Superior temporal gyrus (tissue), 1 donor: ENCODE results near the gene CCPG1.
"Not testable (repeated sequence)": the region's sequence is repeated elsewhere in the genome, so short reads cannot be mapped to it uniquely, and the experiment has no call there.

Experiments used
- DNase-seq: peaks from one replicate; pipeline ENCODE4 v3.0.0-alpha.2; 2016; ENCODE audit errors: extremely low spot score

CCPG1 gene

DNA sequence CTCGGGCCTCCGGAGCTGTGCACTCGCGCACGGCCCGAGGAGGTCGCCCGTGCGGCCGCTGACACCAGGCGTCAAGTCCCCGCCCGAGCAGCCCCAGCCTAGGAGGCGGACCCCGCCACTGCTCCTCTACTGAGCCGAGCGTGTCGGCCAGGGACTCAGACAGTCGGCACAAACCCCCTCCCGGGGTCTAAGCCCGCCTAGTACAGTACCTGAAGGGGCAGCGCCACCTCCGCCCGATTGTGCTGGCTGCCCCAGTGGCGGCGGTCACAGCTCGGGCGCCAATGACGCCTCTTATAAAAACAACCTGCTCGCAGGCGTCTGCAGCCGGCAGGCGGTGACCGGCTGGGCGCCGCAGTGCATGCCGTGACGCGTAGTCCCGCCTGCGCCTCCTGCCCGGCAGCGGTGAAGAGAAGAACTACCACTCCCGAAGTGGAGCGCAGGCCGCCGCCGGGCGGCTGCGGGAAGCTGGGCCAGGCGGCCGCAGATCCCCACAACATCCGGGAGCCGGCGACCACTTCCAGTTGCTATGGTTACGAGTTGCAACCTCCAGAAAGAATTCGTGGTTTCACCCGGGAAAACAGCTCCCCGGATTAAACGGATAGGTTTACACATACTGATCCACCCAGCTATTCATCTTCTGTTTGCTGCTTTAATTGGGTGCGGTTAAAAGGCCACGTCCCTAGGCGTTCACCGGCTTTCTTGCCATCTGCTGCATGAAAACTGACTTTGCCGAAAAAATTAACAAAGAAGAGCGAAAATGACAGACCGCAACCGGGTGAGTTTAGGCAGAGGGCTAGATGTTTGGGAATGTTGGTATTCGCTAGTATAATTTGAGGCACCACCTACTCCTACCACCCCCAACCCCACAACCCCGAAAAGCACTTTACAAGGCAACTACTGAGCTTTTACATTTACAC is at the start of gene CCPG1, which contains the start of gene PIERCE2:
Gene CCPG1, minus strand, starts transcription at position 348 of the 917 bp plus-strand sequence. CDS start 18,935 bp downstream, outside the sequence.
Gene PIERCE2, plus strand, starts transcription at position 484 of the 917 bp plus-strand sequence. Its CDS starts 274 bp downstream, at position 758.
- peak; percentile 91 for DNase-seq

- DNase-seq: no peak
These were observed 49.4 kb upstream of the CCPG1 start for GRCh38 chr15:55457401-55458022.

GRCh38 chr15:55447030-55447394 is 38.9 kb upstream of the CCPG1 start:
- not testable (repeated sequence) for DNase-seq

DNA sequence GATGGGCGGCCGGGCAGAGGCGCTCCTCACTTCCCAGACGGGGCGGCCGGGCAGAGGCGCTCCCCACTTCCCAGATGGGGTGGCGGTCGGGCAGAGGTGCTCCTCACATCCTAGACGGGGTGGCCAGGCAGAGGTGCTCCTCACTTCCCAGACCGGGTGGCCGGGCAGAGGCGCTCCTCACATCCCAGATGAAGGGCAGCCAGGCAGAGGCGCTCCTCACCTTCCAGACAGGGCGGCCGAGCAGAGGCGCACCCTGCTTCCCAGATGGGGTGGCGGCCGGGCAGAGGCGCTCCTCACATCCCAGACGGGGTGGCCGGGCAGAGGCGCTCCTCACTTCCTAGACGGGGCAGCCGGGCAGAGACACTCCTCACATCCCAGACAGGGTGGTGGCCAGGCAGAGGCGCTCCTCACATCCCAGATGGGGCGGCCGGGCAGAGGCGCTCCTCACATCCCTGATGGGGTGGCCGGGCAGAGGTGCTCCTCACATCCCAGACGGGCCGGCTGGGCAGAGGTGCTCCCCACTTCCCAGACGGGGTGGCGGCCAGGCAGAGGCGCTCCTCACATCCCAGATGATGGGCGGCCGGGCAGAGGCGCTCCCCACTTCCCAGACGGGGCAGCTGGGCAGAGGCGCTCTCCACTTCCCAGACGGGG is 38.3 kb upstream of the CCPG1 start:
- not testable (repeated sequence) for DNase-seq

GRCh38 chr15:55445936-55446335 is 37.8 kb upstream of the CCPG1 start:
- not testable (repeated sequence) for DNase-seq

DNA sequence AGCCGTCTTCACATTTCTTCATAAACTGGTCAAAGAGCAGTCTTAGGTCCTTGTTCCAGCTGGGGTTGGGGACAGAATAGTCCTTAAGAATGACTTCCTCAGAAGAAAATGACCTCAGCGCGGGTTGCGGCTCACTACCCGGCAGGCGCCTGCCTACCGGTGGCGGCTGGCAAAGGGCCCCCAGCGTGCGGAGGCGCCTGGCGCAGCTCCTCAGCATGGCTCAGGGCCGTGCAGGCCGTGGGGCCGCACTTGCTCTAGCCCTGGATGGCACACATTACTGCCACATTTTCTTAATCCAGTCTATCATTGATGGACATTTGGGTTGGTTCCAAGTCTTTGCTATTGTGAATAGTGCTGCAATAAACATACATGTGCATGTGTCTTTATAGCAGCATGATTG is 35.0 kb upstream of the CCPG1 start:
- not testable (repeated sequence) for DNase-seq

DNA sequence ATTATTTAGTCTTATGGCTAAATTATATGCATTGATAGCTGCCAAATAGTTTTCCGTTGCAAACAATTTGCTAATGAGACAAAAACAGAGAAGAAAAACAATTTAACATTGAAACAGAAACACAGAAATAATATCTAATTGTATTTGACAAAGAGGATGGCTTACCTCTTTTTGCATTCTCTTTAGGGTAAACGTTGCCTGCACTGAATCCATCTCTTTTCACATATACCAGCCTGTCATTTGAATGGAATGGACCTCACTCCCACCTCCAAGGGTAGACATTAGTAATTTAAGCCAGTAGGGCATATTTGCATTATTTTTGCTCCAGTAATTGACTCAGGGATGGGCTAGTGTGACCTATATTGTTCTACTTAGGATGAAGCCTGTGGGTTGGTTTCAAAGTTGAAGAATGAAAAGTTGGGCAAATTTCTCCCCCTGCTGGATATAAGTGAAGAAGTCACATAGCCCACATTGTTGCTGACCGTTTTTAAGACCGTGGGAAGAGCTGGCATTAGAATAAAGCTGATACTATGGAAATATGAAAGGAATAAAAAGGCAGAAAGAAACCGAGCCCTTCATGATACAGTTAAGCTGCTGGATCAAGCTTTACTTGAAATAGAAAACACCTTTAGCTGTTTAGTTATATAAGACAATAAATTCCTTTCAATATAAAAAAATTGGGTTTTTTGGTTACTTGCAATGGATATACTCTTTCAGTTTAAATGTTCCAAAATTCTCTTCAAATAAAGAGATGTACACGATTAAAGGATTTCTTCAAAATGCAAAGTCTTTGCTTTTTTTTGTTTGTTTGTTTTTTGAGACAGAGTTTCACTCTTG is 27.0 kb upstream of the CCPG1 start:
- DNase-seq: peak; percentile 70

DNA sequence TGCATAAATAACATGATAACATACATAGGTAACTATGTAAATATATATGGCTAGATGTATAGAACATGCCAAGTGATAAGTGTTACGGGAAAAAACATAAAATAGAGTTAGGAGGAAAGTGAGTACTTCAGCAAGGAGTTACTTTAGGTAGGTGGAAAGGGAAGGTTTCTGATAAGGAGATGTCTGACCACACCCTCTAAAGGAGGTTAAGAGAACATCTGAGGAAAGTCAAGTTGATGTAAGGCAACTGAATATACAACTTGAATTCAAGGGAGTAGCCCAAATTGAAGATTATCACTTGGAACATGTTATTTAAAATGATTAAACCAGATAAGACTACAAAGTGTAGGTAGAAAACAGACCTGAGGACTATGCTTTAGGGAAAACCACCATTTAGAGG is 13.9 kb upstream of the CCPG1 start:
- no peak for DNase-seq

GRCh38 chr15:55420171-55420866 is 12.2 kb upstream of the CCPG1 start:
- DNase-seq: no peak

DNA sequence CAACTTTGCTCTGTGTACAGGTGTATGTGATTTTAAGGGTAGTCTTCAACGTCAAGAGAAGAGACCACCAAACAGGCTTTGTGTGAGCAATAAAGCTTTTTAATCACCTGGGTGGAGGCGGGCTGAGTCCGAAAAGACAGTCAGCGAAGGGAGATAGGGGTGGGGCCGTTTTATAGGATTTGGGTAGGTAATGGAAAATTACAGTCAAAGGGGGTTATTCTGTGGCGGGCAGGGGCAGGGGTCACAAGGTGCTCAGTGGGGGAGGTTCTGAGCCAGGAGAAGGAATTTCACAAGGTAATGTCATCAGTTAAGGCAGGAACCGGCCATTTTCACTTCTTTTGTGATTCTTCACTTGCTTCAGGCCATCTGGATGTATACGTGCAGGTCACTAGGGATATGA is 9.5 kb upstream of the CCPG1 start:
- DNase-seq: not testable (repeated sequence)

GRCh38 chr15:55408976-55409375 is 817 bp upstream of the CCPG1 start:
- DNase-seq: not testable (repeated sequence)

GRCh38 chr15:55407498-55408011 is 604 bp downstream of the CCPG1 start:
- DNase-seq: peak; percentile 26

DNA sequence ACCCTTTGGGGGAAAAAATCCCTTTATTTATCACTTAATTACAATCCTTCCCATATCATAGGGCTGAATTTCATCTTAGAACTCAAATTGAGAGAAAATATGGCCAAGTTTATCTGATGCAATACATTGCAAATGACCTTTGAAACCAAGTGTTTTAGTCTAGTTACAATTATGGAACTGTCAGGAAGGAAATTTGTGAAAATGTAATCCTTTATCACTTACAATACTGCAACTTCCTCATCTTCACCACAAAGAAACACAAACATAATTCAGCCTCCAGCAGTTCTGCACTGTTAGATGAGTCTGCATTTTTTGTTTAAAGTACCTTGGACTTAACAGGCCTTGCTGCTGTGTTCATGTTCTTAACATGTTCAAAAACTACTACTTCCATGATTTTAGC is 4.6 kb downstream of the CCPG1 start:
- no peak for DNase-seq

DNA sequence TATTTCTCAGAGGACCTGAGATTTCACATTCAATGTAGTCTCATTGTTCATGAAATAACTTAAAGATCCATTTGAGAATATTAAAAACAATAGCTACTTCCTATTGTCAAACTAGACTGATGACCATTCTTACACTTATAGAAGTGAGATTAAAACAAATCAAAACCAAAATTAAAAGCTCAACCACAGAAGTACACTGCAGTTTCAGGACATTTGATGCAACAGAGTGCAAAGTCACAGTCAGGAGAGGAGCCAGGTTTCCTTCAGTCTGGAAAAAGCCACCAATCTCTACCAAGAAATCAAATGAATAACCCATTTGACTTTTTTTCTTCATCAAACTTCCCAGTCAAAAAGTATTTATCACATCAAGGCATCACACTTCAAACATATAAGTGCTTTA is 5.5 kb downstream of the CCPG1 start:
- DNase-seq: no peak

GRCh38 chr15:55401786-55402246 is 6.3 kb downstream of the CCPG1 start:
- no peak for DNase-seq

GRCh38 chr15:55400050-55400449 is 8.1 kb downstream of the CCPG1 start:
- not testable (repeated sequence) for DNase-seq

- no peak for DNase-seq
These were observed 9.9 kb downstream of the CCPG1 start for GRCh38 chr15:55398243-55398642.

DNA sequence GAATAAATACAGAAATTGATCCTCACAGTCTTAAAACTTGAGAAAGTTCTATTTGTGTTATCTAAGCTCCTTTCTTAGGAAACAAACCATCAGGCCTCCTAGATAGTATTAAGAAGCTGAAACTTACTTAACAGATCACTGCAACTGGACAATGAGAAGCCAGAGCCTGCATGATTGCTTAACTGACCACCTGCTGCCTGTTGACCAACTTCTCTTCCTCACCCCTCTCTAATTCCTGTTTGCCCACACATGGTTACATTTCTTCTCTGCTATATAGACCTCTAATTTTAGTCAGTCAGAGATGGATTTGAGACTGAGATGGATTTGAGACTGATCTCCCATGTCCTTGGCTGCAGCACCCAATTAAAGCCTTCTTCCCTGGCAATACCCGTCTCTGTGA is 13.5 kb downstream of the CCPG1 start:
- DNase-seq: no peak

GRCh38 chr15:55389264-55389607 is 18.9 kb downstream of the CCPG1 start:
- no peak for DNase-seq

GRCh38 chr15:55387027-55387426 is 21.1 kb downstream of the CCPG1 start:
- no peak for DNase-seq

- DNase-seq: no peak
These were observed 24.5 kb downstream of the CCPG1 start for GRCh38 chr15:55383687-55384086.
